GM12865 (cell line): Measurements from ENCODE around the gene KIF12.

Experiments
- DNase-seq: peaks from one replicate; pipeline ENCODE4 v3.0.0; 2010; ENCODE audit warnings: low read depth
- H3K4me3 ChIP-seq: 2 replicates; pipeline ENCODE4 v1.5.1; 2011; ENCODE audit warnings: mild to moderate bottlenecking, low read depth, low read length, control low read depth
- TF ChIP-seq, protein P1 (sequence below): IDR thresholded peaks from 2 replicates; pipeline ENCODE4 v1.5.1; 2011; ENCODE audit warnings: low read length, control low read depth, low read depth, inconsistent platforms; ENCODE audit not compliant: insufficient read depth; ENCODE audit errors: missing control alignments

The KIF12 gene

GRCh38 chr9:114098936-114099668, at the start of gene KIF12:
Gene KIF12, minus strand, starts transcription at chr9:114099292. Its CDS starts 16 bp downstream, at chr9:114099276.
- no peak within 1 kb of the TSS for H3K4me3 ChIP-seq
- no peak for DNase-seq
- TF ChIP-seq, protein P1, sequence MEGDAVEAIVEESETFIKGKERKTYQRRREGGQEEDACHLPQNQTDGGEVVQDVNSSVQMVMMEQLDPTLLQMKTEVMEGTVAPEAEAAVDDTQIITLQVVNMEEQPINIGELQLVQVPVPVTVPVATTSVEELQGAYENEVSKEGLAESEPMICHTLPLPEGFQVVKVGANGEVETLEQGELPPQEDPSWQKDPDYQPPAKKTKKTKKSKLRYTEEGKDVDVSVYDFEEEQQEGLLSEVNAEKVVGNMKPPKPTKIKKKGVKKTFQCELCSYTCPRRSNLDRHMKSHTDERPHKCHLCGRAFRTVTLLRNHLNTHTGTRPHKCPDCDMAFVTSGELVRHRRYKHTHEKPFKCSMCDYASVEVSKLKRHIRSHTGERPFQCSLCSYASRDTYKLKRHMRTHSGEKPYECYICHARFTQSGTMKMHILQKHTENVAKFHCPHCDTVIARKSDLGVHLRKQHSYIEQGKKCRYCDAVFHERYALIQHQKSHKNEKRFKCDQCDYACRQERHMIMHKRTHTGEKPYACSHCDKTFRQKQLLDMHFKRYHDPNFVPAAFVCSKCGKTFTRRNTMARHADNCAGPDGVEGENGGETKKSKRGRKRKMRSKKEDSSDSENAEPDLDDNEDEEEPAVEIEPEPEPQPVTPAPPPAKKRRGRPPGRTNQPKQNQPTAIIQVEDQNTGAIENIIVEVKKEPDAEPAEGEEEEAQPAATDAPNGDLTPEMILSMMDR = no peak

DNA sequence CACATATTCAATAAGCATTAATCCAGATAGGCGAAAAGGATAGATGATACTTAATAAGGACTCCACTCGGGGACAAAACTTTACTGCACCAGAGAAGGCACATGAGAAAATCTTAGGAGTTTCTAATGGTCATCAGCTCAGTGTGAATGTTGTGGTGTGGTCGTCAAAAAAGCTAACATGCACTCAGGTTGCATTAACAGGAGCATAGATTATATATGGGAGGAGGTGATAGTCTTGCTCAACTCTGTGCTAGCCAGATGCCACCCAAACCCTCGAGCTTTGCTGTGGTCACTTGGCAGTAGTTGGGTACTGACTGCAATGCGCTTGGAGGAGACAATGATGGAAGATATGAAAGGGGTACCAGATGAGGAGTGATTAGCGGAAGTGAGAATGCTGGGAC, 47.6 kb upstream of the KIF12 start:
- DNase-seq = no peak
- TF ChIP-seq, protein P1 = no peak
- H3K4me3 ChIP-seq = no peak overlapping the region

- H3K4me3 ChIP-seq = no peak overlapping the region
- no peak for DNase-seq
- TF ChIP-seq, protein P1 = no peak
Measured at GRCh38 chr9:114143234-114143633, 44.1 kb upstream of the KIF12 start.

GRCh38 chr9:114141553-114142402, 42.7 kb upstream of the KIF12 start:
- TF ChIP-seq, protein P1 = no peak
- DNase-seq = no peak

GRCh38 chr9:114140850-114141249, 41.8 kb upstream of the KIF12 start:
- H3K4me3 ChIP-seq = no peak overlapping the region
- TF ChIP-seq, protein P1 = no peak
- DNase-seq = no peak

More at GRCh38 chr9:114141553-114142402, 42.7 kb upstream of the KIF12 start:
- H3K4me3 ChIP-seq = no peak overlapping the region

- no peak for DNase-seq
- H3K4me3 ChIP-seq = no peak overlapping the region
- TF ChIP-seq, protein P1 = no peak
Measured at GRCh38 chr9:114140401-114140800, 41.3 kb upstream of the KIF12 start.
